WTC11 (cell line): Measurements from ENCODE around the gene ALK. TPM values are rescaled to one million over a fixed set of nuclear protein-coding genes. Genes with fewer than 3 reads are reported as not detected.

Experiments
- ATAC-seq: fragments of 200-7000 bp; cut with Tn5 transposase; 2 replicates; pipeline ENCODE4 v1.10.0; 2021; ENCODE audit warnings: mild to moderate bottlenecking, moderate library complexity
- CTCF ChIA-PET: fragments of 300-600 bp; sonication (Branson Sonifier 250); formaldehyde crosslinking; loops from one replicate; lab custom pipeline; 2021; ENCODE audit warnings: antibody characterized with exemption; lab: Charles Lee
- POLR2A ChIA-PET: fragments of 350-600 bp; sonication (Branson Sonifier 250); formaldehyde crosslinking; loops from one replicate; lab custom pipeline; 2021; ENCODE audit warnings: antibody characterized with exemption; lab: Charles Lee
- DNase-seq: peaks from one replicate; pipeline ENCODE4 v3.0.0; 2021; ENCODE audit warnings: low spot score
- H3K27ac Mint-ChIP-seq: 2 replicates; pipeline ENCODE4 v1.8.0; 2021; ENCODE audit warnings: mixed read lengths
- H3K27me3 Mint-ChIP-seq: 2 replicates; pipeline ENCODE4 v1.8.0; 2021; ENCODE audit warnings: low read depth, mild to moderate bottlenecking, moderate library complexity, mixed read lengths
- H3K36me3 Mint-ChIP-seq: 2 replicates; pipeline ENCODE4 v1.8.0; 2021; ENCODE audit warnings: mixed read lengths
- H3K4me1 Mint-ChIP-seq: 2 replicates; pipeline ENCODE4 v1.8.0; 2022; ENCODE audit warnings: mixed read lengths
- H3K4me3 Mint-ChIP-seq: 2 replicates; pipeline ENCODE4 v1.8.0; 2021; ENCODE audit warnings: mild to moderate bottlenecking, moderate library complexity, mixed read lengths
- H3K9me3 Mint-ChIP-seq: 2 replicates; pipeline ENCODE4 v1.8.0; 2021; ENCODE audit warnings: mixed read lengths
- ATF1 ChIP-seq: sonication (generic); formaldehyde crosslinking; IDR thresholded peaks from 2 replicates; pipeline ENCODE4 v1.8.1; 2023; ENCODE audit warnings: mild to moderate bottlenecking, moderate library complexity, missing genetic modification reagents
- ERG ChIP-seq: fragments of 250-450 bp; sonication (Bioruptor Pico); IDR thresholded peaks from 2 replicates; pipeline ENCODE4 v1.8.0; 2021; ENCODE audit warnings: mild to moderate bottlenecking
- FOXJ3 ChIP-seq: sonication (generic); formaldehyde crosslinking; IDR thresholded peaks from 2 replicates; pipeline ENCODE4 v1.9.0; 2021; ENCODE audit warnings: missing genetic modification reagents, mild to moderate bottlenecking, borderline replicate concordance
- MXD4 ChIP-seq: fragments of 250-450 bp; sonication (Bioruptor Pico); IDR thresholded peaks from 2 replicates; pipeline ENCODE4 v1.8.0; 2021; ENCODE audit warnings: mild to moderate bottlenecking, moderate library complexity, borderline replicate concordance
- MYBL2 ChIP-seq: sonication (generic); formaldehyde crosslinking; IDR thresholded peaks from 2 replicates; pipeline ENCODE4 v1.8.1; 2023; ENCODE audit warnings: mild to moderate bottlenecking, moderate library complexity, missing genetic modification reagents
- NFE2L1 ChIP-seq: sonication (generic); formaldehyde crosslinking; IDR thresholded peaks from 2 replicates; pipeline ENCODE4 v1.8.1; 2023; ENCODE audit warnings: missing genetic modification reagents
- NR1H2 ChIP-seq: sonication (generic); formaldehyde crosslinking; IDR thresholded peaks from 2 replicates; pipeline ENCODE4 v1.9.0; 2021; ENCODE audit warnings: mild to moderate bottlenecking, moderate library complexity, missing genetic modification reagents
- OVOL2 ChIP-seq: fragments of 250-450 bp; sonication (Bioruptor Pico); IDR thresholded peaks from 2 replicates; pipeline ENCODE4 v1.9.0; 2021; ENCODE audit warnings: mild to moderate bottlenecking, borderline replicate concordance
- PRRX2 ChIP-seq: fragments of 250-450 bp; sonication (Bioruptor Pico); IDR thresholded peaks from 2 replicates; pipeline ENCODE4 v1.8.0; 2021; ENCODE audit warnings: mild to moderate bottlenecking
- RELA ChIP-seq: sonication (generic); formaldehyde crosslinking; IDR thresholded peaks from 2 replicates; pipeline ENCODE4 v1.8.1; 2022; ENCODE audit warnings: missing genetic modification reagents, mild to moderate bottlenecking, borderline replicate concordance
- TEAD1 ChIP-seq: sonication (generic); formaldehyde crosslinking; IDR thresholded peaks from 2 replicates; pipeline ENCODE4 v1.8.0; 2022; ENCODE audit warnings: mild to moderate bottlenecking, missing genetic modification reagents
- TEAD4 ChIP-seq: sonication (generic); formaldehyde crosslinking; IDR thresholded peaks from 2 replicates; pipeline ENCODE4 v1.8.0; 2022; ENCODE audit warnings: mild to moderate bottlenecking, missing genetic modification reagents
- USF1 ChIP-seq: sonication (generic); formaldehyde crosslinking; IDR thresholded peaks from 2 replicates; pipeline ENCODE4 v1.8.0; 2022; ENCODE audit warnings: mild to moderate bottlenecking, missing genetic modification reagents
- ZBTB21 ChIP-seq: sonication (generic); formaldehyde crosslinking; IDR thresholded peaks from 2 replicates; pipeline ENCODE4 v1.8.1; 2023; ENCODE audit warnings: mild to moderate bottlenecking, missing genetic modification reagents, borderline replicate concordance
- ZNF219 ChIP-seq: sonication (generic); formaldehyde crosslinking; IDR thresholded peaks from 2 replicates; pipeline ENCODE4 v1.8.0; 2023; ENCODE audit warnings: missing genetic modification reagents, mild to moderate bottlenecking, borderline replicate concordance
- ZNF396 ChIP-seq: fragments of 250-450 bp; sonication (Bioruptor Pico); IDR thresholded peaks from 2 replicates; pipeline ENCODE4 v1.8.0; 2021; ENCODE audit warnings: mild to moderate bottlenecking, moderate library complexity, borderline replicate concordance
- ZNF423 ChIP-seq: fragments of 250-450 bp; sonication (Bioruptor Pico); IDR thresholded peaks from 2 replicates; pipeline ENCODE4 v2.1.2; 2022; ENCODE audit warnings: mild to moderate bottlenecking, moderate library complexity
- ZNF532 ChIP-seq: fragments of 250-450 bp; sonication (Bioruptor Pico); IDR thresholded peaks from 2 replicates; pipeline ENCODE4 v1.9.0; 2021; ENCODE audit warnings: mild to moderate bottlenecking, borderline replicate concordance
- ZNF671 ChIP-seq: fragments of 250-450 bp; sonication (Bioruptor Pico); IDR thresholded peaks from 2 replicates; pipeline ENCODE4 v1.8.0; 2021; ENCODE audit warnings: mild to moderate bottlenecking
- total RNA-seq: library from RNA; stranded (reverse); gene quantifications from 3 replicates; pipeline ENCODE4 v1.2.3, GENCODE V29; 2021
- TF ChIP-seq, protein P1 (sequence below): sonication (generic); formaldehyde crosslinking; IDR thresholded peaks from 2 replicates; pipeline ENCODE4 v1.8.0; 2023; ENCODE audit warnings: mild to moderate bottlenecking, missing genetic modification reagents
- TF ChIP-seq, protein P2 (sequence below): sonication (generic); formaldehyde crosslinking; IDR thresholded peaks from 2 replicates; pipeline ENCODE4 v1.8.1; 2022; ENCODE audit warnings: missing genetic modification reagents, borderline replicate concordance
- TF ChIP-seq, protein P3 (sequence below): fragments of 250-450 bp; sonication (Bioruptor Pico); IDR thresholded peaks from 2 replicates; pipeline ENCODE4 v2.1.2; 2022; ENCODE audit warnings: mild to moderate bottlenecking, moderate library complexity

Gene ALK
- total RNA-seq, 1 experiment from 2014 or later = not detected

DNA sequence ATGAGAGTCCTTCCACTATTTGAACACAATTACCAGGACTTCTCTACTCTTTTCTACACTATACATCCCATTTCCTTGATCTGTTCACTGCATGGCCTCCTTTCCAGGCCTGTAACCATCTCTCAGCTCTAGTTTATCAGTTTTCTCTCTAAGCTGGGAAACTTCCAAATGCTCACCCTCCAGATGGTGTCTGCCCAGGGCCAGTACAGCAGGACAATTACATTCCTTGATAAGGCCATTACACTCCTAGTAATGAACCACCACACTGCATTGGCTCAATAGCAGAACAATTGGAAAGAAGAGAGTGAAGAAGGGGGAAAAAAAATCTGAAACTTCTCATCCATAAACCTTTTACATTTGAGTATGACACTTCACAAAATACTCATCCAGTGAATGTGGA lies 359.1 kb downstream of the ALK start (continued):
- no peak for TF ChIP-seq NR1H2 (CRISPR knock-in tag)
- TF ChIP-seq MXD4 (CRISPR knock-in tag) = no peak
- TF ChIP-seq, protein P1, sequence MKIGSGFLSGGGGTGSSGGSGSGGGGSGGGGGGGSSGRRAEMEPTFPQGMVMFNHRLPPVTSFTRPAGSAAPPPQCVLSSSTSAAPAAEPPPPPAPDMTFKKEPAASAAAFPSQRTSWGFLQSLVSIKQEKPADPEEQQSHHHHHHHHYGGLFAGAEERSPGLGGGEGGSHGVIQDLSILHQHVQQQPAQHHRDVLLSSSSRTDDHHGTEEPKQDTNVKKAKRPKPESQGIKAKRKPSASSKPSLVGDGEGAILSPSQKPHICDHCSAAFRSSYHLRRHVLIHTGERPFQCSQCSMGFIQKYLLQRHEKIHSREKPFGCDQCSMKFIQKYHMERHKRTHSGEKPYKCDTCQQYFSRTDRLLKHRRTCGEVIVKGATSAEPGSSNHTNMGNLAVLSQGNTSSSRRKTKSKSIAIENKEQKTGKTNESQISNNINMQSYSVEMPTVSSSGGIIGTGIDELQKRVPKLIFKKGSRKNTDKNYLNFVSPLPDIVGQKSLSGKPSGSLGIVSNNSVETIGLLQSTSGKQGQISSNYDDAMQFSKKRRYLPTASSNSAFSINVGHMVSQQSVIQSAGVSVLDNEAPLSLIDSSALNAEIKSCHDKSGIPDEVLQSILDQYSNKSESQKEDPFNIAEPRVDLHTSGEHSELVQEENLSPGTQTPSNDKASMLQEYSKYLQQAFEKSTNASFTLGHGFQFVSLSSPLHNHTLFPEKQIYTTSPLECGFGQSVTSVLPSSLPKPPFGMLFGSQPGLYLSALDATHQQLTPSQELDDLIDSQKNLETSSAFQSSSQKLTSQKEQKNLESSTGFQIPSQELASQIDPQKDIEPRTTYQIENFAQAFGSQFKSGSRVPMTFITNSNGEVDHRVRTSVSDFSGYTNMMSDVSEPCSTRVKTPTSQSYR = no peak
- no peak for TF ChIP-seq ZNF532
- TF ChIP-seq NFE2L1 (CRISPR knock-in tag) = no peak
- TF ChIP-seq ZNF396 = no peak

DNA sequence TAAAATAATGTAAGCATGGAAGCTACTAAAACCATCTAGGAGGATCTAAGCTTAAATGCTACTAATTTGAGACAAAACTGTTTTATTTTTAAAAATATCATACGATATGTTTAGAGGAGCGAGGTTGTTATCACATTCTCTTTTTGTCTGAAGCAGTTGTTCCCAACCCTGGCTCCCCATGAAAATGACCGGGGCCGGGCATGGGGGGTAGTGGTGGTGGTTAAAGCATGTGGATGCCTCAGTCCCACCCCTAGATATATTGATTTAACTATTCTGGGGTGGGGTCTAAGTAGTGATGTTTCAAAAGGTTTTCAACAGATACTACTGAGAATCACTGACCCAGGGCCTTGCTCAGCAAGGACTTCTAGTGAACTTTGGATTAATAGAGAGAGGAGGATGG lies 359.8 kb downstream of the ALK start:
- Mint-ChIP-seq H3K27ac (no peak overlapping the region), H3K36me3 (no peaks in the 10 kb centered on the region), H3K27me3 (no peaks in the 10 kb centered on the region), H3K9me3 (no peaks in the 10 kb centered on the region; the same call in 1 of the 2 replicates), H3K4me1 (no peaks in the 10 kb centered on the region), H3K4me3 (no peak overlapping the region)
- ChIA-PET CTCF (no interaction called here), POLR2A (no interaction called here)
- TF ChIP-seq PRRX2 (CRISPR knock-in tag) (no peak), OVOL2 (CRISPR knock-in tag) (no peak), FOXJ3 (CRISPR knock-in tag) (no peak)
- no peak for DNase-seq
- ATAC-seq = no peak

DNA sequence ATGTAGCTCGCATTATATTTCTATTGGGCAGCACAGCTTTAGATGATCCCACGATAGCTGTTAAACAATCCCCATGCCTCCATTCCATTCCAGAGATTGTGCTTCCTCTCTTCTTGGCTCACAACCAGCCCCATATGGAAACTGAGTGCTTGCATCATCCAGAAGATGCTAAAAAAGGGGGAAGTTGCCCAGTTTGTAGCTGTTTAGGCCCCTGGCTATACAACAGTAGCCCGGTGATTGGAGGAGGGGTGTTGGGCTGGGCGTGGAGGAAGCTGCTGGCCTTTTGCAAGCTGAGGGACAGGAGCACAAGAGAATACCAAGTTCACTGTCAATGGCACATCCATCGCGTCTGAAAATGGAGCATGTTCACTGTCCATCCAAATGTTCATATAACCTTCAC lies 360.2 kb downstream of the ALK start:
- Mint-ChIP-seq H3K27me3 (no peaks in the 10 kb centered on the region), H3K9me3 (no peaks in the 10 kb centered on the region; the same call in 1 of the 2 replicates), H3K4me1 (no peaks in the 10 kb centered on the region), H3K27ac (no peak overlapping the region), H3K4me3 (no peak overlapping the region), H3K36me3 (no peaks in the 10 kb centered on the region)
- DNase-seq (no peak), ATAC-seq (no peak)
- POLR2A ChIA-PET = no interaction called here
- CTCF ChIA-PET = no interaction called here
- TF ChIP-seq ATF1 (CRISPR knock-in tag) = no peak
- TF ChIP-seq MYBL2 (CRISPR knock-in tag) = no peak
- TF ChIP-seq ERG = no peak
- TF ChIP-seq, protein P2, sequence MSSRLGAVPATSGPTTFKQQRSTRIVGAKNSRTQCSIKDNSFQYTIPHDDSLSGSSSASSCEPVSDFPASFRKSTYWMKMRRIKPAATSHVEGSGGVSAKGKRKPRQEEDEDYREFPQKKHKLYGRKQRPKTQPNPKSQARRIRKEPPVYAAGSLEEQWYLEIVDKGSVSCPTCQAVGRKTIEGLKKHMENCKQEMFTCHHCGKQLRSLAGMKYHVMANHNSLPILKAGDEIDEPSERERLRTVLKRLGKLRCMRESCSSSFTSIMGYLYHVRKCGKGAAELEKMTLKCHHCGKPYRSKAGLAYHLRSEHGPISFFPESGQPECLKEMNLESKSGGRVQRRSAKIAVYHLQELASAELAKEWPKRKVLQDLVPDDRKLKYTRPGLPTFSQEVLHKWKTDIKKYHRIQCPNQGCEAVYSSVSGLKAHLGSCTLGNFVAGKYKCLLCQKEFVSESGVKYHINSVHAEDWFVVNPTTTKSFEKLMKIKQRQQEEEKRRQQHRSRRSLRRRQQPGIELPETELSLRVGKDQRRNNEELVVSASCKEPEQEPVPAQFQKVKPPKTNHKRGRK (CRISPR knock-in tag) = no peak
- no peak for TF ChIP-seq PRRX2 (CRISPR knock-in tag)
- TF ChIP-seq, protein P3, sequence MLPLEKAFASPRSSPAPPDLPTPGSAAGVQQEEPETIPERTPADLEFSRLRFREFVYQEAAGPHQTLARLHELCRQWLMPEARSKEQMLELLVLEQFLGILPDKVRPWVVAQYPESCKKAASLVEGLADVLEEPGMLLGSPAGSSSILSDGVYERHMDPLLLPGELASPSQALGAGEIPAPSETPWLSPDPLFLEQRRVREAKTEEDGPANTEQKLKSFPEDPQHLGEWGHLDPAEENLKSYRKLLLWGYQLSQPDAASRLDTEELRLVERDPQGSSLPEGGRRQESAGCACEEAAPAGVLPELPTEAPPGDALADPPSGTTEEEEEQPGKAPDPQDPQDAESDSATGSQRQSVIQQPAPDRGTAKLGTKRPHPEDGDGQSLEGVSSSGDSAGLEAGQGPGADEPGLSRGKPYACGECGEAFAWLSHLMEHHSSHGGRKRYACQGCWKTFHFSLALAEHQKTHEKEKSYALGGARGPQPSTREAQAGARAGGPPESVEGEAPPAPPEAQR = no peak
- no peak for TF ChIP-seq RELA (CRISPR knock-in tag)
- no peak for TF ChIP-seq ZNF219 (CRISPR knock-in tag)
- no peak for TF ChIP-seq ZNF423
- TF ChIP-seq USF1 (CRISPR knock-in tag) = no peak
- TF ChIP-seq TEAD4 (CRISPR knock-in tag) = no peak
- no peak for TF ChIP-seq TEAD1 (CRISPR knock-in tag)
- TF ChIP-seq NFE2L1 (CRISPR knock-in tag) = no peak
- no peak for TF ChIP-seq ZBTB21 (CRISPR knock-in tag)
- TF ChIP-seq ZNF671 = no peak
